ENCODE measurements around the gene ADGRG4. TPM values are rescaled to one million over a fixed set of nuclear protein-coding genes. Genes with fewer than 3 reads are reported as not detected.

The ADGRG4 gene
- total RNA-seq, 1 experiment from 2014 or later = not detected

DNA sequence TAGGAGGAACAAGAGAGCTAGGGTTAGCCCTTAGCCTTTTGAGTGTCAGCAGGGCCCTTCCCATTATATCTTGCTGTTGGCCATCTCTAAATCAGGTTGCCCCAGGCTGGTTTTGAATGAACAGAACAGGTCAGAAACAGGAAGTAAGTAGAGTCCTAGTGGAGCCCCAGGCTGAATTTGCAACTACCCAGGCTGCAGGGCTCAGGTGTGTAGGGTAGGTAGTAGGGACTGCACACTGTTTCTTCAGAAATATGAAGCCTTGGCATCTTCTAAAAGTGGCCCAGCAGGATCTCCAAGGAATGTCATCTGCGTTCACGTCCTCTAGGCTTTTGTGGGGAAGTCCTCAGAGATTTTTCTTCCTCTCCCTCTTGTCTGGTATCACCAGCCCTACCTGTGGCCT lies 90.2 kb downstream of the ADGRG4 start:
- no peaks in the 10 kb centered on the region for H3K79me2 ChIP-seq (ENCODE audit: low read length)
- H4K20me1 ChIP-seq (ENCODE audit: low read length) = no peaks in the 10 kb centered on the region
- H3K36me3 ChIP-seq (ENCODE audit: low read depth, low read length) = no peaks in the 10 kb centered on the region
- peaks cover 3% of the 10 kb centered on the region for H3F3A ChIP-seq (ENCODE audit: low read length, unreplicated experiment)
- ATAC-seq (no peak), DNase-seq (no peak)
- CTCF ChIA-PET = no interaction called here
- no peaks in the 10 kb centered on the region for H3K27me3 ChIP-seq (ENCODE audit: low read length)
- no TSS peak for BruUV-seq (replicated peaks)
- no peak overlapping the region for H2AFZ ChIP-seq (ENCODE audit: low read length)
- H3K4me1 ChIP-seq (ENCODE audit: insufficient read depth, low read length) = peaks cover 13% of the 10 kb centered on the region
- no peaks in the 10 kb centered on the region for H3K9me3 ChIP-seq (ENCODE audit: low read length)
- no peaks in the 10 kb centered on the region for H3K9me2 ChIP-seq (replicated peaks; ENCODE audit: low read length)
- no peak overlapping the region for H3K4me3 ChIP-seq (ENCODE audit: low read length)
- intact Hi-C loops (cut with micrococcal nuclease) = no loop called here
- TF ChIP-seq, protein P1, sequence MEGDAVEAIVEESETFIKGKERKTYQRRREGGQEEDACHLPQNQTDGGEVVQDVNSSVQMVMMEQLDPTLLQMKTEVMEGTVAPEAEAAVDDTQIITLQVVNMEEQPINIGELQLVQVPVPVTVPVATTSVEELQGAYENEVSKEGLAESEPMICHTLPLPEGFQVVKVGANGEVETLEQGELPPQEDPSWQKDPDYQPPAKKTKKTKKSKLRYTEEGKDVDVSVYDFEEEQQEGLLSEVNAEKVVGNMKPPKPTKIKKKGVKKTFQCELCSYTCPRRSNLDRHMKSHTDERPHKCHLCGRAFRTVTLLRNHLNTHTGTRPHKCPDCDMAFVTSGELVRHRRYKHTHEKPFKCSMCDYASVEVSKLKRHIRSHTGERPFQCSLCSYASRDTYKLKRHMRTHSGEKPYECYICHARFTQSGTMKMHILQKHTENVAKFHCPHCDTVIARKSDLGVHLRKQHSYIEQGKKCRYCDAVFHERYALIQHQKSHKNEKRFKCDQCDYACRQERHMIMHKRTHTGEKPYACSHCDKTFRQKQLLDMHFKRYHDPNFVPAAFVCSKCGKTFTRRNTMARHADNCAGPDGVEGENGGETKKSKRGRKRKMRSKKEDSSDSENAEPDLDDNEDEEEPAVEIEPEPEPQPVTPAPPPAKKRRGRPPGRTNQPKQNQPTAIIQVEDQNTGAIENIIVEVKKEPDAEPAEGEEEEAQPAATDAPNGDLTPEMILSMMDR (conservative IDR thresholded peaks at IDR 0.05; ENCODE audit: low read depth, low read length) = no peak
- TF ChIP-seq EZH2 (IDR thresholded peaks at IDR 0.05; ENCODE audit: low read length, unreplicated experiment) (no peak), EZH2phosphoT487 (IDR thresholded peaks at IDR 0.05; ENCODE audit: borderline replicate concordance, low read length) (no peak)
- H3K4me2 ChIP-seq (ENCODE audit: low read length) = no peak overlapping the region
- H3K27ac ChIP-seq (ENCODE audit: low read length) = no peak overlapping the region
- H3K9ac ChIP-seq (ENCODE audit: low read length) = no peak overlapping the region
- POLR2A ChIA-PET (ENCODE audit: unreplicated experiment) = interaction anchor here (0.6 kb wide), 1 partner anchor 79 kb away, joined by 7 read pairs; no protein-coding TSS in a partner anchor

DNA sequence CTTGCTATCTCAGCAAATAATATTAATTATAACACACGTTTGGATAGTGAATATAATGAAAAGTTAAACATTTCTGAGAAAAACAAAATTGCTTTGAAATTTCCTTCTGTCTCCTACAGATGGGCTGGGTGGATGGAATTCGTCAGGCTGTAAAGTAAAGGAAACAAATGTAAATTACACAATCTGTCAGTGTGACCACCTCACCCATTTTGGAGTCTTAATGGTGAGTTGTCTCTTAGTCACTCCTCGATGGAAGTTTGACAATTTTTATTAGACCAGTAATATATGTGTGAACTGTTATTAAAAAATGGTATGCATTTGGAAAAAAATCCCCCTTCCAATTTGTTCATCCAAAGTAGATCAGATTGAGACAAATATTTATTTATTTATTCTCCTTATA lies 94.5 kb downstream of the ADGRG4 start:
- no TSS peak for BruUV-seq (replicated peaks)
- H3K9ac ChIP-seq (ENCODE audit: low read length) = peak overlapping the region; percentile 5; the same call in 1 of the 2 replicates
- H3K79me2 ChIP-seq (ENCODE audit: low read length) = no peaks in the 10 kb centered on the region
- H3F3A ChIP-seq (ENCODE audit: low read length, unreplicated experiment) = peaks cover 3% of the 10 kb centered on the region
- no peaks in the 10 kb centered on the region for H3K27me3 ChIP-seq (ENCODE audit: low read length)
- H3K9me2 ChIP-seq (replicated peaks; ENCODE audit: low read length) = no peaks in the 10 kb centered on the region
- H3K4me3 ChIP-seq (ENCODE audit: low read length) = no peak overlapping the region
- ChIA-PET CTCF (interaction anchor here (1.0 kb wide), 1 partner anchor 183 kb away, joined by 3 read pairs; no protein-coding TSS in a partner anchor), POLR2A (ENCODE audit: unreplicated experiment) (no interaction called here)
- DNase-seq (peak; percentile 89), ATAC-seq (peak; percentile 87)
- no peaks in the 10 kb centered on the region for H3K36me3 ChIP-seq (ENCODE audit: low read depth, low read length)
- H3K9me3 ChIP-seq (ENCODE audit: low read length) = no peaks in the 10 kb centered on the region
- peak overlapping the region; percentile 76 for H3K4me2 ChIP-seq (ENCODE audit: low read length)
- no peak overlapping the region for H2AFZ ChIP-seq (ENCODE audit: low read length)
- intact Hi-C loops (cut with micrococcal nuclease) = loop anchor here (5.0 kb wide), 1 partner anchor 43 kb away; no protein-coding TSS in a partner anchor
- TF ChIP-seq EZH2phosphoT487 (IDR thresholded peaks at IDR 0.05; ENCODE audit: borderline replicate concordance, low read length) = no peak
- TF ChIP-seq, protein P1 (conservative IDR thresholded peaks at IDR 0.05; ENCODE audit: low read depth, low read length) = no peak
- TF ChIP-seq EZH2 (IDR thresholded peaks at IDR 0.05; ENCODE audit: low read length, unreplicated experiment) = no peak
- no peaks in the 10 kb centered on the region for H4K20me1 ChIP-seq (ENCODE audit: low read length)
- peak overlapping the region; percentile 77 for H3K27ac ChIP-seq (ENCODE audit: low read length)
- H3K4me1 ChIP-seq (ENCODE audit: insufficient read depth, low read length) = peaks cover 29% of the 10 kb centered on the region

DNA sequence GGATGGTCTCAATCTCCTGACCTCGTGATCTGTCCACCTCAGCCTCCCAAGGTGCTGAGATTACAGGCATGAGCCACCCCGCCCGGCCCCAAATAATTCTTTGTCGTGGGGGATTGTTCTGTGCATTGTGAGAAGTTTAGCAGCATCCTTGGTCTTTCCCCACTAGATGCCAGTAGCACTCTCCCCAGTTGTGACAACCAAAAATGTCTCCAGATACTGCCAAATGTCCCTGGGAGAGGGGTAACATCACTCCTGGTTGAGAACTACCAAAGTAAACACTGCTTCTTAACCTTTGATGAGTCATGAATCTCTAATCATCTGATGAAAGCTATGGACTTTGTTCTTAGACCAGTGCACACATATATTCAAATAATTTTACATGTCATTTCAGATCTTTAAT lies 96.2 kb downstream of the ADGRG4 start:
- Histone ChIP-seq H3K79me2 (ENCODE audit: low read length) (no peaks in the 10 kb centered on the region), H3K9me2 (replicated peaks; ENCODE audit: low read length) (no peaks in the 10 kb centered on the region), H3K4me2 (ENCODE audit: low read length) (peak overlapping the region; percentile 17; the same call in 1 of the 2 replicates), H2AFZ (ENCODE audit: low read length) (no peak overlapping the region), H3K4me3 (ENCODE audit: low read length) (no peak overlapping the region), H3F3A (ENCODE audit: low read length, unreplicated experiment) (peaks cover 3% of the 10 kb centered on the region), H3K9ac (ENCODE audit: low read length) (no peak overlapping the region), H3K36me3 (ENCODE audit: low read depth, low read length) (no peaks in the 10 kb centered on the region), H3K27ac (ENCODE audit: low read length) (peak overlapping the region; percentile 29; the same call in 1 of the 2 replicates), H3K4me1 (ENCODE audit: insufficient read depth, low read length) (peaks cover 29% of the 10 kb centered on the region), H3K9me3 (ENCODE audit: low read length) (no peaks in the 10 kb centered on the region), H3K27me3 (ENCODE audit: low read length) (no peaks in the 10 kb centered on the region), H4K20me1 (ENCODE audit: low read length) (no peaks in the 10 kb centered on the region)
- ATAC-seq = peak; percentile 79
- intact Hi-C loops (cut with micrococcal nuclease) = loop anchor here (1.0 to 5.0 kb wide), 6 partner anchors 45 to 298 kb away; no protein-coding TSS in a partner anchor
- DNase-seq = peak; percentile 85
- TF ChIP-seq EZH2phosphoT487 (IDR thresholded peaks at IDR 0.05; ENCODE audit: borderline replicate concordance, low read length) (no peak), EZH2 (IDR thresholded peaks at IDR 0.05; ENCODE audit: low read length, unreplicated experiment) (no peak)
- TF ChIP-seq, protein P1 (conservative IDR thresholded peaks at IDR 0.05; ENCODE audit: low read depth, low read length) = peak; percentile 61
- ChIA-PET POLR2A (ENCODE audit: unreplicated experiment) (no interaction called here), CTCF (no interaction called here)
- BruUV-seq (replicated peaks) = no TSS peak

All from PC-3 (cell line).